GM21447 (cell line): ENCODE measurements around the gene TUBA4B.

Experiments used
- ATAC-seq: cut with Tn5 transposase; IDR thresholded peaks from one replicate; pipeline ENCODE4 v1.9.1; 2021; ENCODE audit not compliant: unreplicated experiment

TUBA4B gene

DNA sequence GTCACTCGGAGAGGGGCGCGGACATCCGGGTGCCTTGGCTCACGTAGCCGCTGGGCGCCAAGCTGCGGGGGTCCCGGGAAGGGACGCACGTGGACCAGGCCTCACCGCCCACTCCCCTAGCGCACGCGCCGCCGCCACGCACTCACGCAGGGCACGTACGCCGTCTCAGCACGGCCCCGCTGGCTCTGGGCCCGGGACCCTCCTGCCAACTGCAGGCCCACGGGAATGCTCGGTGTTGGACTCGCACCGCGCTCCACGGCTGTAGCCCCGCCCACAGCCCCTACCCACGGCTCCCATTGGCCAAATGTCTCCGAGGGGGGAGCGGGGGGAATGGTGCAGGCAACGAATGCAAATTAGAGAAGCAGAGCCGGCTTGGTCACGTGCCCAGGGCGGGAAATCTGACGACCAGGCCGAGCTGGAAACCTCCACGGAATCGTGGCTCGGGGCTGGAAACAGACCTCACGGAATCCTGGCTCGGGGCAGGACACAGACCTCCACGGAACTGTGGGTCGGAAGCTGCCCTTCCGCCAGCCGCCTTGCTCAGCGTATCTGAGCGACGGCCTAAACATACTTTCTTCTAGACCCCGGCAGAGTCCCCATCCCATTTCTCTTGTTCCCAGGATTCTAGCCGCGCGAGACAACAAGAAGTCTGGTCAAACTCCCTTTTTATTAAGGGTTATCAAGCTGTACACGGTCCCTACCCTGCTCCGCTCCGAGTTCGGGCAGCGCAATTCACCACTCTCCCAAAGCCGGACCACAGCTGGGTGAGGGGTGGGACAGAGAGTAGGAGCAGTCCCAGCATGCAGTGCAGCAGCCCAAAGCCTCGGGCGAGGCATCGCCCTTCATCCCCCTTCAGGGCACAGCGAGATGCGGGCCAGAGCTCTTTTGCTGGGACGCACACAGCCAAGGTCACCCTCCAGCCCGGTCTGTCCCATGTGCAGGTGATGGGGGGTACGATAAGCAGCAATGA, 34.0 kb upstream of the TUBA4B start, which contains the start of gene ABCB6:
Gene ABCB6 (minus strand): TSS at position 227 of the 970 bp plus-strand sequence. CDS start 285 bp downstream, outside the sequence.
- peak; percentile 84 for ATAC-seq

DNA sequence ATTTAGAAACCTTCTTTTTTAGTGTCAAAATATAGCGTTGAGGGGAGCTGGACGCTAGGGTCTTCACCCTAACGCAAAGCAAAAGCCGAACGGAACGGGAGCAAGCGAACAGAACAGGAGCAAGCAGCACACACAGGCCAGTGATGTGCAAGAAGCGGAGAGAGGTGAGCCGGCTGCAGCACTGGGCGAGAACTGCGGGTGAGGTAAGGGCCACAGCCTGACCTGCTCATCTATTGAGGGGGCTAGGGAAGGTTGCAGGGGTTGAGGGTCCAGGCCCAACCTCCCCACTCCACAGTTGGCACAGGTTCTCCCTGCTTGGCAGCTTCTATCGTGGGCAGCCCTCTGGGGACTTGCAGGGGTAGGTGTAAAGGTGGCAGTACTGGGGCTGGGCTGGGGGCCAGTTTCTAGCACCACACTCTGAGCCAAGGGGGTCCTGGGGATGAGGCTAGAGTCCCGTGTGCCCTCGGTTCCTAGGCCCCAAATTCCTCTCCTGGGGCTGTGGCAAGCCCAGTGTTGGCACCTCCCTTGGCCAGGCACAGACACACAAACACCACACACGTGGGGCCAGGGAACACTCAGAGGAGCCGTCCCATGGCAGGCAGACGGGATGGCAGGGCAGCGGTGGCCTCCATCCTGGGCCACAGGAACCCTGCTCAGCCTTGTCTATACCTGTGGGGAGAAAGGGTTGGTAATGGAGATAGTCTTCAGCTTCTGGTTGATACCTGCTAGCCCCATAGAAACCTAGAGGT, 33.1 kb upstream of the TUBA4B start:
- no peak for ATAC-seq

DNA sequence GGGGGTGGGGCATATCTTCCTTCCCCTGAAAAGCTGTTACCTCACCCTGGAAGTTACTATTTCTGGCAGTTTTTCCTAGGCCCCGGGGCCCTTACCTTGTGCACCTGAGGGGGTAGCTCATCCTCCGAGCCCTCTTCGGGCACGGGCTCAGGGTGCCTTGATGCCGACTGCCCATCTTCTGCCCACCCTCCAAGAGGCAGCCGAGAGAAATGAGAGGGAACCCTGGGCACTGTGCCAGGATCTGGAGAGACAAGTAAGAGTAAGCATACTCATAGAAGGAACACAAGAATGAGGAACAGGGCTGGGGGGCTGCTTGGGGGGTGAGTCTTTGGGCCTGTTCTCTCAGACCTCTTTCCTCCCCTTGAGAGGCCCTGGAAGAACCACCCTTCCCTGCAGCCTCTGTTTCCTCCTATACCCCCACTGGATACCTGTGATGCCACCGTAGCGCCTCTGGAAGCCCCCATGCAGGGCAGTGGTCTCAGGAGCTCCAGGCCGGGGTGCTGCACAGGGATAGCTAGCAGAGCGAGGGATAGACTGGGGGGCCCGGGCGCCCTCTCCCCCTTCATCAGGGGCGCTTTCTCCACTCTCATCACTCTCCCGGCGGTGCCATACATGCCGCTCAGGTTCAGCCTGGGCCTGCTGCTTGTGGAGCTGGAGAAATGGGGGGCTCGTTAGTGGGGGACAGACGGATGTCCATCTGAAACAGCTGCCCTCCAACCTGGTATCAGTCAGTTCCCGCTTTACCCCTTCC, 32.2 kb upstream of the TUBA4B start:
- no peak for ATAC-seq

DNA sequence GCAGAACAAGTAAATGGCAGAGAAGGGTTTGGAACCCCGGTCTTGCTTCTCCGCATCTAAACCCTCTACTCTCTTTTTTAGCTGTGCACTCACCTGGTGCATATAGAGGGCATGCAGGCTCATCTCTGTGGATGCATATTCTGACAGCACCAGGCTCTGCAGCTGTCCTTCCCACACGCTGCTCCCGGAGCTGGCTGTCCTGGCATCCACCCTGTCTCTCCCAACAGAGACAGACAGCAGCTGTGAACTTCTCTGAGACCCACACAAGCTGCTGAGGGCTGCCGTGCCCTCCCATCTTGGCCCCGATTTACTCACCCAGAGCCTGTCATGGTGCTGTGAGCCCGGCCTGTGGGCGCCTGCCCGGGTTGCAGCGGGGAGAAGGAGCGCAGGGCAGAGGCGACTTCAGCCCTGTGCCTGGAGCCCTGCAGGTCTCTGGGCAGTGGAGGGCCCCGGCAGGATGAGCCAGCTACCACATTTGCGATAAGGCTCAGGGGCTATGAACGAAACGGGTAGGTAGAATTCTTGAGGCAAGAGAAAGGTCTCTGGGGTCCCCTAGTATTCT, 31.0 kb upstream of the TUBA4B start:
- no peak for ATAC-seq

DNA sequence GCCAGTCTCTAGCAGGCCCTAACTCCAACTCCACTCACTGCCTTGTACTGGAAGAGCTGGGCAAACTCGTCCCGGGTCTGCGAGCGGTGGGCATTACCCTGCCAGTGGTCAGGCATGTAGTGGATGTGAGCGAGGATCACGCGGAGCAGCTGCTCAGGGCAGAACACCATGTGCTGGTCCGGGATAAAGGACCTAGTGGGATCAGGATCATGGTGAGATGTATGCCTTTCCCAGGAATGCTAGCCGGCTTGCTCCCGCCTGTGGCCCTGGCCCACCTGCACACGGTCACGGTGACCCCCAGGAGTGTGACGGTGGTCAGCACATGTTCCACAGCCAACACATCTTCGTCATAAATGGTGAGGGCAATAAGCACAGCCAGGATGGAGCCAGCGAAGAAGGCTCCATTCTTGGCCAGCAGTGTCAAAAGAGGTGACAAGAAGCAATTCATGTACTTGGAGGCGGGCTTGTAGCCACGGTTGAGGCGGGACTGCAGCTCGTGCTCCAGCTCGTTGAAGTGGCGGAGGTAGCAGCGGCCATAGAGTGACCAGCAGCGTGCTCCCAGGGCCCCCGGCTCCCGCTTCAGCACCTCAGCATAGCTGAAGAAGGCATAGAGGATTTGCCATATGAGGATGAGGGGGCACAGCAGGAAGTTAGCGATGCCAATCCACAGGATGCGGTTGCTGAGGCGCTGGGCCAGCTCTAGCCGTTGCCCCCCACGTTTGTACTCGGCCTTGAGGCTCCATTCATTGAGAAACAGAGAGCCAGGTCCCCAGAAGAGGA, 29.0 kb upstream of the TUBA4B start:
- ATAC-seq, result no peak

DNA sequence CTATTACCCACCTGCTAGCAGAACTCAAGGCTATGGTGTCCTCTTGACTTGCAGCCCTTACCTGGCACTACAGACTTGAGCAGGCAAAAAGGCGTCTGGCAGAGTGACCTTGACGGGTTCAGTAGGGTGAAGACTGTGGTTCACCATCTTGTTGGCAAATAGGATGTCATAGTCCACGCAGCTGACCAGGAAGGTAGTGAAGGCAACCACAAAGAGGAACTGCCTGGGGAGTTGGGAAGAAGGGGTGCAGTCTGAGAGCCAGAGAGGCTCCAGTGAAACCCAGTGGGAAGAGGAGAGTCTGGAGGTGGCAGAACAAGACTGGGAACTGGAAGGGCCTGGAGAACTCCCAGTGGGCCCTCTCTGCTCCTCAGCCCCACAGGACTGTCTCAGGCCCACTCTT, 27.7 kb upstream of the TUBA4B start:
- no peak for ATAC-seq

DNA sequence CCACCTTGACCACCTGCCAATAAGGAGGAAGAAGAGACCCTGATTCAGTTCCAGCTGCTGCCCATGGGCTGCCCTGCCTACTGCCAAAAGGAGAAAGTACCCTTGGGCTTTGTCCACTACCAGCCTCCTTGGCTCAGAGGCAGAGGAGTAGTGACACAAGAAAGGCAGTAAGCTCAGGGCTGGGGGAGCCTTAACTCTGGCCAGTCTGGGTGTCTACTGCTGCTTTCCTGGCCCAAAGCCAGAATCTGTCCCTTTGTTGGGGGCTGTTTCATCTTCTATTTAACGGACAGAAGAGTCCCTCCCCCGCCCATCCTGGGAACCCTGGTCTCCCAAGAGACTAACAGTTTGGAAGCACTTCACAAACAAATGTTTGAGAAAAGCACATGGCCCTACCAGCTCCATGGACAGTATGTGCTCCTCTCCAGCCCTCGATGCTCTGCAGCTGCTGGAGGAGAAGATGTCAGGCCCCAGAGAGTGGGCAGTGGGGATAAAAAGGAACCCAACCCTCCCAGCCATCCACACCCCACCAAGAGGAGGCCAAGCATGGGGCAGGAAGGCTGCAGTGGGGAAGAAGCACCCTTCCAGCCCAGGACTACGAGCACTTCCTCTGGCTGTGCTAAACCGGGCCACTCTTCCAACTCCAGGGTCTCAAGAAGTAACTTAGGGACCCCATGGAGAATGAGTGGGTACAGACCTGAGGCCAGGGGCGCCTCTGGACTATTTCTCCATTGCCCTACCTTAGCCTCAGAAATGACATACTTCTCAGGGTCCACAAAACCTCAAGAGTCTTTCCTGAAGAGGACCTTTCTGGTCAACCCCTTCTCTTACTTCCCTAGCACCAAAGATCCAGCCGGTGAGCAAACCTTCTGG, 24.8 kb upstream of the TUBA4B start:
- ATAC-seq, result no peak

DNA sequence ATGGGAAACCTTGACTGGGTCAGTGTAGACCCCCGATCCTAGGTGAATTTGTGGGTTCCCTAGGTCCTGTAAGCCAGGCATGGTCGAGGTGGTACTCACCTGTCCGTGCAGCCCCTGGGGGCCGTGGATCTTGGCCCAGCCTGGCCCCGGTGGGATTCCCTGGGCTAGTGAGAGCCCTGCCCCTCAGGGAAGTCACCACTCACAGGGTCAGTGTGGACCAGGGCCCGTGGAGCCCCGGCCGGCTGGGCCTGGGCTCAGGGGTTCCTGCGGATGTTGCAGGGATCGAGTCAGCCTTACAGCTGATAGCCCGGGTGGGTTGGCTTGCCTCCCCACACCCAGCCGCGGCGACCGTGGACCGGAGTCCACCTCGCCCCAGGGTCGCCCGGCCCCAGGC, 24.1 kb upstream of the TUBA4B start:
- peak; percentile 1 for ATAC-seq

DNA sequence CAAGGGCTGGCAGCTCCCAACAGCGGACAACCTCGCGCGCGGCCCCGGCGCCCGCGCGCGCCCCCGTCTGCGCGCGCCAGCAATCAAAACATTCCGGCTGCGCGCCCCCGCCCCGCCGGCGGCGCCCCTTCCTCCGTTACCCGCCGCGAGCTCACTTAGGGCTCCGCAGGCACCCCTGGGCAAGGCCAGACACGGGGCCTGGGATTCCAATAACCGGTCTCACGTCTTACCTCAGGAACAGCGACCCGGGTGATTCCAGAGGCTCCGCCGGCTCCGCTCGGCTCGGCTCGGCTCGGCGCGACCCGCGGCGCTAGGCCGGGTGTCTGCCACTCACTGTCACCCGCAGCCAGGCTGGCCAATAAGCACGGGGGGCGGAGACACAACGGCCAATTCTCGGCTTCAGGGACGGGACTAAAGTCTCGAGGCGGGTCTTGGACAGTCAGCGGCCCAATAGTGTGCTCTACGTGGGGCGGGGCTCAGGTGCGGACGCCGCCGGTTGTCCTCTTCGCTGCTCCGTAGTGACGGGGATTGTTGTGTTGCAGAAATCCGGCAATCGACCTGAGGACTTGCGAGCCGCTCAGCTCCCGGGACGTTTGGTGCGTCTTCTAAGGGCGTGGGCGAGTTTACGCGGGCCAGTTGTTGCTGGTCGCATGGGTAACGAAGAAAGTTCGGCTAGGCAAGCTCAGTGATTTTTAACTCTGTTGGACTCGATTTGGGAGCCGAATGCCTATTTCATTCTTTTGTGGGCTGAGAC, 23.6 kb upstream of the TUBA4B start, which contains the start of the genes ANKZF1 and ATG9A:
Gene ANKZF1 (plus strand): TSS at position 502 of the 754 bp plus-strand sequence. CDS start 452 bp downstream, outside the sequence.
Gene ATG9A (minus strand): TSS at position 332 of the 754 bp plus-strand sequence. CDS start 1,612 bp downstream, outside the sequence.
- peak; percentile 98 for ATAC-seq

DNA sequence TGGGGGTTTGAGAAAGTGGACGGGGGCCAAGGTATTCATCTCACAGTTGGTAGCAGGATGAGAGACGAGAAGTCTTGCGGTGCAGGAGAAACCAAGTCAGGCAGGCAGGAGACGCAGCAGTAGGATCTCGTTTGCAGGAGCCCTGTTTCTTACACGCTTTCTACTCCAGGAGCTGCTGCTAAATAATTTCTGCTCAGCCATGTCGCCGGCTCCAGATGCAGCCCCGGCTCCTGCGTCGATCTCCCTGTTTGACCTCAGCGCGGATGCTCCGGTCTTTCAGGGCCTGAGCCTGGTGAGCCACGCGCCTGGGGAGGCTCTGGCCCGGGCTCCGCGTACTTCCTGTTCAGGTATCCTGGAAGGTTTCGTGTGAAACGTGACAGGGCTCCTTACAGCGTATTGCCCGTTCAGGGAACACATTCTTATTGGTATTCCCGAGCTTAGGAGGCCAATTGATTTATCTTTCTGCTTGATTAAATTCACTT, 22.9 kb upstream of the TUBA4B start:
- no peak for ATAC-seq

DNA sequence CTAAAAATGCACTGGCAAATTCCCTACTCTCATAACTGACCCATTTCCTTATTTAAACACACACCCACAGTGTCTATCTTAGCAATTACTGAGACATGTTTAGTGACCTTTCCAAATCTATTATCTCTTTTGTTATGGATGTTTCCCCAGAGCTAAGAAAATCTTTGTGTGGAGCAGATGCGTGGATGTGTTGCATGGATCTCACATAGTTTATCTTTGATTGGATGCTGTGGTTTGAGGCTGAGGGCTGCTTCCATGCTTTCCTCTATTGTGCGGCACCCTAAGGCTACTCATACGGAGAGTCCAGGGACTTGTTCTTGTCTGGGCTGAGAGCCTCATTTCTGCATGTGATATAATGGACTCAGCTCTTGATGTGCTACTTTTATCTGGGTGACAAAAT, 18.7 kb upstream of the TUBA4B start:
- no peak for ATAC-seq

DNA sequence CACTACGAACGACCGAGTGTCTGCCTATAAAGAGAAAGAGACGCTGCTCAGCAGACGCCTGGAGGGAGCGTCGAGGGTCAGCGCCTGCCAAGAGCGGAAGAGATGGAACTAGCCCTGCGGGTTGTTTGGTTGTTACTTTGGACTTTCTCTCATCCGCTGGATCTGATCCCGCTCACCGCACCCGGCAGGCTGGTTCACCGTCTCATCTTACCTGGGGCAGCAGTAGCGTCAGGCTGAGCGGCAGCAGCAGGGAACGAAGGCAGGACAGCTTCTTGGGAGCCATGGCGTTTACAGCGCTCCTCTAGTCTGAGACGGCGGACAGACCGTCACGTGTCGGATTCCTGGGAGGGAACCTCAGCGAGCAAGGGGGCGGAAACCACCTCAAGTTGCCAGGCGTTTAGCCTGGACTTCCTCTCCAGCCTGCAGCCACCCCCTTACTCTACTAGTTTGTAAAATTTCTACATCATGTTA, 9.7 kb upstream of the TUBA4B start:
- ATAC-seq, result no peak

DNA sequence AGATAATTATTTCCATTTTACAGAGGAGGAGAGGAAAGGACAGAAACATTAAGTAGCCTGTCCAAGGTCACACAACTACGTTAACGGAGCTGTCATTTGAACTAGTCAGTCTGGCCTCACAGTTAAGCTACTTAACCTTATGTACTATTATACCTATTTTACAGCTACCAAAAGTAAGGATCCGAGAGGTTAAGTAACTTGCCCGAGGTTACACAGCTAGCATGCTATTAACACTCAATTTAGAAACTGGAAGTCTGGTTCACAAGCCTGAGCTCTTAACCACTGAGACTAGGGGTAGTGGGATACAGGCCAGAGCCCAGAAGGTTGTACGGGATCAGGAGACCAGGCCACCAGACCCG, 8.3 kb upstream of the TUBA4B start:
- ATAC-seq, result no peak

DNA sequence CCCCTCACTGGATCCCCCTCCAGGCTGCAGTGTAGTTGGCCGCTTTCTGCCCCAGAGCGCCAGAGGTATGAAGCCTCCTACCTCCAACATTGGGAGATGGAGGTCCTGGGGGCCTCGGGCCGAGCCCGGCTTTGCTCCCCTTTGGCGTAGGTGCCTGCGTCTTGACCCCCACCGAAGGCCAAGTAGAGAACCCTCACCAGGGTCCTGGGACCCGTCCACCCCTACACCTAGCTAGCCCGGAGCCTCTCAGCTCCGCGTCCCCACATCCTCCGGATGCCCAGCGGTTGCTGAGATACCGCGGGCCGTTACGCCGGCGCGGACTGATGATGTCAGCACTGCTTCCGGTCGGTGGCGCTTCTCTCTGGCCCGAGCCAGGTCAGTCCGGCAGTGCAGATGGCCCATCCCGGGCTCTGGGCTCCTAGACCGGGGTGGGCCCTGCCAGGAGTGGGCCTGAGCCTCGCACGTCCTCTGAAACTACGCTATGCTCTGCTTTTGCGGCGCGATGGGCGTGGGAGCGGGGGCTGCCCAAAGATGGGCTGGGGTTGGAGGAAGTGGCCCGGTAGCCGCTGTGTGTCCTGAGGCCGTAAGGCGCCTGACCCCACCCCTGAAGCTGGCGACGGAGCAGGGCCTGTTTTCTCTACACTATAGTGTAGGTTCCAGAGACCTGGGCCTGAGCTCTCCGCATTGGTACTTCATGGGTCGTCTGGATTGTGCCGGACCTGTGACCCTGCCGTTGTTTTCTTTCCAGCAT, 7.7 kb upstream of the TUBA4B start, which contains the start of the genes GLB1L and STK16:
Gene GLB1L (minus strand): TSS at position 297 of the 751 bp plus-strand sequence. CDS start 1,871 bp downstream, outside the sequence.
Gene STK16 (plus strand): TSS at position 332 of the 751 bp plus-strand sequence. CDS start 521 bp downstream, outside the sequence.
- ATAC-seq, result peak; percentile 47

DNA sequence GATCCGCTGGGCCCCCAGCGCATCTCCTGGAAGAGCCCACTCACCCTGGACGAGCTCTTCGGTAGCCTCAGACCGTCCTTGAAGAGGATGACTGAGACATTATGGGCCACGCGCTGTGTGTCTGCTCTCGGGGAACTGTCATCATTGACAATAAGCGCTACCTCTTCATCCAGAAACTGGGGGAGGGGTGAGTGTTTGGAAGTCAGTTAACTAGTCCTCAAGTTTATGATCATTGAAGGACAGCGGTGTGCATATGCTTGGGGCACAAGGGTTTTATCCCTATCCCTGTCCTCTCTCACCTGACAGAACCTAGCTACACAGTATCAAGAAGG, 7.2 kb upstream of the TUBA4B start:
- no peak for ATAC-seq

DNA sequence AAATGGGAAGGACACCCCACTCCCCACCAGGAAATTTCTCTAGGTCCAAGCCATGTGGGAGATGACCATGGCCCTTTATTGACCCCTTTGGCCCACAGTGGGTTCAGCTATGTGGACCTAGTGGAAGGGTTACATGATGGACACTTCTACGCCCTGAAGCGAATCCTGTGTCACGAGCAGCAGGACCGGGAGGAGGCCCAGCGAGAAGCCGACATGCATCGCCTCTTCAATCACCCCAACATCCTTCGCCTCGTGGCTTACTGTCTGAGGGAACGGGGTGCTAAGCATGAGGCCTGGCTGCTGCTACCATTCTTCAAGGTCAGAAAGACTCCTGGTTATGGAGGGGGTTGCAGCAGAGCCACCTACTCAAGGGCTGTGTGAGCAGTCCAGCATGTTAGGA, 6.5 kb upstream of the TUBA4B start:
- ATAC-seq, result no peak
